HEK293 (cell line): Measurements from ENCODE around the gene DISP3.

Experiments used
- CTCF ChIA-PET: fragments of 350-600 bp; formaldehyde crosslinking; extraction: SDS; loops from one replicate; lab custom pipeline; 2021; ENCODE audit warnings: antibody characterized with exemption; lab: Yijun Ruan, JAX
- POLR2A ChIA-PET: fragments of 300-600 bp; formaldehyde crosslinking; extraction: SDS; loops from one replicate; lab custom pipeline; 2020; ENCODE audit warnings: antibody characterized with exemption, inconsistent platforms; lab: Yijun Ruan, JAX
- H3K27ac ChIP-seq: fragments of 200-500 bp; sonication (Bioruptor generic); 2 replicates; pipeline ENCODE4 v1.5.1; 2014; ENCODE audit warnings: low read depth, low read length, control low read depth, inconsistent platforms; ENCODE audit errors: extremely low read depth
- H3K36me3 ChIP-seq, 2 experiments: fragments of 200-500 bp in 1 of 2; sonication (Bioruptor generic) in 1 of 2; 1 replicate in 1 of 2; 2 replicates in 1 of 2; pipeline ENCODE4 v1.5.1; 2014 to 2017; ENCODE audit warnings: inconsistent platforms in 2 of 2, low read length in 2 of 2; ENCODE audit not compliant: control insufficient read depth in 2 of 2, insufficient read depth in 1 of 2
- H3K4me1 ChIP-seq: fragments of 200-500 bp; sonication (Bioruptor generic); 2 replicates; pipeline ENCODE4 v1.5.1; 2014; ENCODE audit warnings: mild to moderate bottlenecking, low read length, inconsistent platforms; ENCODE audit not compliant: control insufficient read depth, insufficient read depth
- H3K4me3 ChIP-seq: 2 replicates; pipeline ENCODE4 v1.5.1; 2011; ENCODE audit warnings: low read depth, mild to moderate bottlenecking, control low read depth, low read length, moderate library complexity
- H3K9me3 ChIP-seq: fragments of 200-500 bp; sonication (Bioruptor generic); 2 replicates; pipeline ENCODE4 v1.5.1; 2014; ENCODE audit warnings: low read depth, low read length, inconsistent platforms; ENCODE audit not compliant: control insufficient read depth, insufficient read depth
- HOXA7 ChIP-seq: sonication (generic); formaldehyde crosslinking; IDR thresholded peaks from 2 replicates; pipeline ENCODE4 v1.8.1; 2022; ENCODE audit warnings: missing genetic modification reagents, borderline replicate concordance
- KLF10 ChIP-seq: fragments of 450-650 bp; IDR thresholded peaks from 2 replicates; pipeline ENCODE4 v1.5.1; 2018; ENCODE audit warnings: missing biosample characterization, mild to moderate bottlenecking, missing genetic modification characterization
- TRIM28 ChIP-seq: IDR thresholded peaks from 2 replicates; pipeline ENCODE4 v1.6.1; 2011; ENCODE audit warnings: low read length, control low read depth, borderline replicate concordance
- YY1 ChIP-seq: fragments of 450-650 bp; formaldehyde crosslinking; IDR thresholded peaks from 2 replicates; pipeline ENCODE4 v1.5.1; 2018; ENCODE audit warnings: missing biosample characterization, missing genetic modification characterization
- ZNF155 ChIP-seq: fragments of 450-650 bp; formaldehyde crosslinking; IDR thresholded peaks from 2 replicates; pipeline ENCODE4 v1.5.1; 2016; ENCODE audit warnings: missing biosample characterization, missing genetic modification characterization
- ZNF16 ChIP-seq: fragments of 450-650 bp; formaldehyde crosslinking; IDR thresholded peaks from 2 replicates; pipeline ENCODE4 v1.5.1; 2016; ENCODE audit warnings: low read depth, missing biosample characterization, missing genetic modification characterization
- ZNF19 ChIP-seq: fragments of 450-650 bp; formaldehyde crosslinking; IDR thresholded peaks from 2 replicates; pipeline ENCODE4; 2016; ENCODE audit warnings: missing biosample characterization, missing genetic modification characterization, low read depth
- ZNF214 ChIP-seq: fragments of 450-650 bp; formaldehyde crosslinking; IDR thresholded peaks from 2 replicates; pipeline ENCODE4 v1.5.1; 2017; ENCODE audit warnings: missing biosample characterization, mild to moderate bottlenecking, missing genetic modification characterization, borderline replicate concordance
- ZNF221 ChIP-seq: fragments of 450-650 bp; formaldehyde crosslinking; IDR thresholded peaks from 2 replicates; pipeline ENCODE4 v1.5.1; 2017; ENCODE audit warnings: missing biosample characterization, missing genetic modification characterization, borderline replicate concordance
- ZNF248 ChIP-seq: fragments of 450-650 bp; formaldehyde crosslinking; IDR thresholded peaks from 2 replicates; pipeline ENCODE4 v1.5.1; 2017; ENCODE audit warnings: missing biosample characterization, missing genetic modification characterization
- ZNF335 ChIP-seq: fragments of 450-650 bp; formaldehyde crosslinking; conservative IDR thresholded peaks from 2 replicates; pipeline ENCODE4 v1.5.1; 2016; ENCODE audit warnings: missing biosample characterization, missing genetic modification characterization
- ZNF501 ChIP-seq: fragments of 450-650 bp; formaldehyde crosslinking; IDR thresholded peaks from 2 replicates; pipeline ENCODE4 v1.5.1; 2016; ENCODE audit warnings: missing biosample characterization, missing genetic modification characterization
- ZNF585B ChIP-seq: fragments of 450-650 bp; formaldehyde crosslinking; IDR thresholded peaks from 2 replicates; pipeline ENCODE4 v1.5.1; 2016; ENCODE audit warnings: missing biosample characterization, missing genetic modification characterization
- ZNF623 ChIP-seq: fragments of 450-650 bp; formaldehyde crosslinking; IDR thresholded peaks from 2 replicates; pipeline ENCODE4 v1.5.1; 2016; ENCODE audit warnings: missing biosample characterization, missing genetic modification characterization
- ZNF664 ChIP-seq: fragments of 450-650 bp; formaldehyde crosslinking; IDR thresholded peaks from 2 replicates; pipeline ENCODE4 v1.5.1; 2016; ENCODE audit warnings: missing biosample characterization, missing genetic modification characterization
- ZNF701 ChIP-seq: fragments of 450-650 bp; formaldehyde crosslinking; IDR thresholded peaks from 2 replicates; pipeline ENCODE4 v1.5.1; 2016; ENCODE audit warnings: missing biosample characterization, missing genetic modification characterization
- ZNF707 ChIP-seq: fragments of 450-650 bp; formaldehyde crosslinking; IDR thresholded peaks from 2 replicates; pipeline ENCODE4 v1.5.1; 2016; ENCODE audit warnings: missing biosample characterization, missing genetic modification characterization
- ZNF768 ChIP-seq: fragments of 450-650 bp; formaldehyde crosslinking; IDR thresholded peaks from 2 replicates; pipeline ENCODE4 v1.5.1; 2018; ENCODE audit warnings: missing biosample characterization, mild to moderate bottlenecking, missing genetic modification characterization
- ZNF843 ChIP-seq: fragments of 450-650 bp; formaldehyde crosslinking; IDR thresholded peaks from 2 replicates; pipeline ENCODE4 v1.5.1; 2016; ENCODE audit warnings: missing biosample characterization, missing genetic modification characterization
- TF ChIP-seq, protein P1 (sequence below): fragments of 450-650 bp; formaldehyde crosslinking; IDR thresholded peaks from 2 replicates; pipeline ENCODE4 v1.5.1; 2016; ENCODE audit warnings: missing biosample characterization, missing genetic modification characterization
- TF ChIP-seq, protein P2 (sequence below): fragments of 450-650 bp; formaldehyde crosslinking; IDR thresholded peaks from 2 replicates; pipeline ENCODE4 v1.5.1; 2016; ENCODE audit warnings: missing biosample characterization, missing genetic modification characterization
- TF ChIP-seq, protein P3 (sequence below): fragments of 450-650 bp; formaldehyde crosslinking; IDR thresholded peaks from 2 replicates; pipeline ENCODE4 v1.5.1; 2017; ENCODE audit warnings: missing biosample characterization, missing genetic modification characterization
- TF ChIP-seq, protein P4 (sequence below): sonication (generic); formaldehyde crosslinking; IDR thresholded peaks from 2 replicates; pipeline ENCODE4 v1.8.1; 2022; ENCODE audit warnings: mild to moderate bottlenecking, moderate library complexity, missing genetic modification reagents
- TF ChIP-seq, protein P5 (sequence below): fragments of 450-650 bp; formaldehyde crosslinking; IDR thresholded peaks from 2 replicates; pipeline ENCODE4 v1.5.1; 2017; ENCODE audit warnings: missing biosample characterization, missing genetic modification characterization

The DISP3 gene

DNA sequence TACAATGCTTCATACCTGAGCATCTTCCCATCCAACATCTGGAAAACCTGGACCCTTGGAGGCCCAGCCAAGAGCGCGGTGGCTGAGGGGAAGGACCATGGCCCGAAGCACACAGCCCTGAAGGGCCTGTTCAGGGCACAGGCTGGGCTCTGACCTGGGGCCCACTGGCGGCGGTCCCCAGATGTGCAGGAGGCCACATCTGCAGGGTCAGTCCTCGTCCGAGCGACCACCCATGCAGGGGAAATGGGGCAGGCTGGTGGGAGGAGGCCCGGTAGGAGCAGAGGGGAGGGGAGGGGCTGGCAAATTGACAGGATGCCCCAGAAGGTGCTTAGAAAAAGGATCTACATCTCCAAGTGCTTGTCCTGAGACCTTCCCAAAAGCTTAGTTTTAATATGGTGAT lies 59.9 kb downstream of the DISP3 start:
- CTCF ChIA-PET = no interaction called here
- no peak for TF ChIP-seq ZNF248 (tag by site-specific recombination)
- no peak for TF ChIP-seq ZNF214 (tag by site-specific recombination)
- TF ChIP-seq ZNF701 (tag by site-specific recombination) = no peak
- no peak for TF ChIP-seq TRIM28
- TF ChIP-seq, protein P1, sequence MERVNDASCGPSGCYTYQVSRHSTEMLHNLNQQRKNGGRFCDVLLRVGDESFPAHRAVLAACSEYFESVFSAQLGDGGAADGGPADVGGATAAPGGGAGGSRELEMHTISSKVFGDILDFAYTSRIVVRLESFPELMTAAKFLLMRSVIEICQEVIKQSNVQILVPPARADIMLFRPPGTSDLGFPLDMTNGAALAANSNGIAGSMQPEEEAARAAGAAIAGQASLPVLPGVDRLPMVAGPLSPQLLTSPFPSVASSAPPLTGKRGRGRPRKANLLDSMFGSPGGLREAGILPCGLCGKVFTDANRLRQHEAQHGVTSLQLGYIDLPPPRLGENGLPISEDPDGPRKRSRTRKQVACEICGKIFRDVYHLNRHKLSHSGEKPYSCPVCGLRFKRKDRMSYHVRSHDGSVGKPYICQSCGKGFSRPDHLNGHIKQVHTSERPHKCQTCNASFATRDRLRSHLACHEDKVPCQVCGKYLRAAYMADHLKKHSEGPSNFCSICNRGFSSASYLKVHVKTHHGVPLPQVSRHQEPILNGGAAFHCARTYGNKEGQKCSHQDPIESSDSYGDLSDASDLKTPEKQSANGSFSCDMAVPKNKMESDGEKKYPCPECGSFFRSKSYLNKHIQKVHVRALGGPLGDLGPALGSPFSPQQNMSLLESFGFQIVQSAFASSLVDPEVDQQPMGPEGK (tag by site-specific recombination) = no peak
- TF ChIP-seq, protein P2, sequence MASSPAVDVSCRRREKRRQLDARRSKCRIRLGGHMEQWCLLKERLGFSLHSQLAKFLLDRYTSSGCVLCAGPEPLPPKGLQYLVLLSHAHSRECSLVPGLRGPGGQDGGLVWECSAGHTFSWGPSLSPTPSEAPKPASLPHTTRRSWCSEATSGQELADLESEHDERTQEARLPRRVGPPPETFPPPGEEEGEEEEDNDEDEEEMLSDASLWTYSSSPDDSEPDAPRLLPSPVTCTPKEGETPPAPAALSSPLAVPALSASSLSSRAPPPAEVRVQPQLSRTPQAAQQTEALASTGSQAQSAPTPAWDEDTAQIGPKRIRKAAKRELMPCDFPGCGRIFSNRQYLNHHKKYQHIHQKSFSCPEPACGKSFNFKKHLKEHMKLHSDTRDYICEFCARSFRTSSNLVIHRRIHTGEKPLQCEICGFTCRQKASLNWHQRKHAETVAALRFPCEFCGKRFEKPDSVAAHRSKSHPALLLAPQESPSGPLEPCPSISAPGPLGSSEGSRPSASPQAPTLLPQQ = no peak
- TF ChIP-seq HOXA7 (CRISPR knock-in tag) = no peak
- no peak for TF ChIP-seq ZNF707
- TF ChIP-seq ZNF664 = no peak
- TF ChIP-seq ZNF155 (tag by site-specific recombination) = no peak
- no peak for TF ChIP-seq ZNF585B
- no peak for TF ChIP-seq ZNF843
- TF ChIP-seq ZNF768 (tag by site-specific recombination) = no peak
- no peak for TF ChIP-seq ZNF16 (tag by site-specific recombination)
- POLR2A ChIA-PET = no interaction called here

DNA sequence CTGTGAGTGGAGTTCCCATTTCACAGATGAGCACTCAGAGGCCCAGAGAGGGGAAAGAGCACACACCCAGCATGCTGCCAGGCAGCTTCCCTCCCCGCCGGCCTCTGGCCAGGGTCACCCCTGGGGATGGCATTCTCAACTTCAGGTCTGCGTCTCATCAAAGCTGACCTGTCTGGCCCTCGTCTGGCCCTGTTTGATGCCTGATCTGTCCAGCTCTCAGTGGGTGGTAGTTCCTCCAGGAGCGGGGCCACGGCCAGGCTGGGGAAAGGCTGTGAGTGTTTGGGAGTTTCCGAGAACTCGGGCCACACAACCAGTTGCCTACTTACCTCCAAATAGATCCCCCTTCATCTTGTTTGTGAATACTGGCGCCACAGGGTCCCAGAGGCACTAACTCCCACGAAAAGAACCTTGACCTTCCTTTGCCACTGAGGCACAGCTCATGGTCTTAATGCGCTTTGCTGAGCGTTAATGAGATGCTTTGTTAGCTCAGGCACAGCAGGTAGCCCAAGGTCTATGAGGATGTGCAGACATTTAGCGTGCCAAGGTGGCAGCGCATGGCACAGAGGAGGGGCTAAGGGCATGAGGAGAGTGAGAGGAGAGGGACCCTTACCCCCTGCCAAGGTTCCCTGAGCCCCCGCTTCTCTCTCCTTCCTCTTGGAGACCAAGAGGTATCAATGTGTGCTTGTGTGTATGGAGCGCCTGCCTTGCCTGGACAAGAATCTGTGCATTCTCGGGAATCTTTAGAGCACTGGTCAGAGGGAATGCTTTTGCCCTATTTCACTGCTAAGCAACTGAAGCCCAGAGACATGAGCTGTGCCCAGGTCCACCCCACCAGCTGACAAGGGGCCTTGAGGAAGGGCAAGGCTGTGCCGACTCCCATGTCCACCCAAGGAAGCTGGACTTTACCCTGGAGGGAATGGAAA lies 61.2 kb downstream of the DISP3 start:
- Histone ChIP-seq H3K27ac (no peak overlapping the region), H3K4me3 (no peak overlapping the region), H3K4me1 (no peaks in the 10 kb centered on the region), H3K36me3 (no peaks in the 10 kb centered on the region), H3K9me3 (no peaks in the 10 kb centered on the region)
- ChIA-PET CTCF (no interaction called here), POLR2A (no interaction called here)
- TF ChIP-seq ZNF501 (no peak), ZNF221 (tag by site-specific recombination) (no peak)
- TF ChIP-seq, protein P3, sequence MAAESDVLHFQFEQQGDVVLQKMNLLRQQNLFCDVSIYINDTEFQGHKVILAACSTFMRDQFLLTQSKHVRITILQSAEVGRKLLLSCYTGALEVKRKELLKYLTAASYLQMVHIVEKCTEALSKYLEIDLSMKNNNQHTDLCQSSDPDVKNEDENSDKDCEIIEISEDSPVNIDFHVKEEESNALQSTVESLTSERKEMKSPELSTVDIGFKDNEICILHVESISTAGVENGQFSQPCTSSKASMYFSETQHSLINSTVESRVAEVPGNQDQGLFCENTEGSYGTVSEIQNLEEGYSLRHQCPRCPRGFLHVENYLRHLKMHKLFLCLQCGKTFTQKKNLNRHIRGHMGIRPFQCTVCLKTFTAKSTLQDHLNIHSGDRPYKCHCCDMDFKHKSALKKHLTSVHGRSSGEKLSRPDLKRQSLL (tag by site-specific recombination) = no peak

More for the DNA sequence above, 59.9 kb downstream of the DISP3 start:
- H3K36me3 ChIP-seq = no peaks in the 10 kb centered on the region
- no peaks in the 10 kb centered on the region for H3K9me3 ChIP-seq
- no peak overlapping the region for H3K27ac ChIP-seq
- no peaks in the 10 kb centered on the region for H3K4me1 ChIP-seq
- H3K4me3 ChIP-seq = no peak overlapping the region

DNA sequence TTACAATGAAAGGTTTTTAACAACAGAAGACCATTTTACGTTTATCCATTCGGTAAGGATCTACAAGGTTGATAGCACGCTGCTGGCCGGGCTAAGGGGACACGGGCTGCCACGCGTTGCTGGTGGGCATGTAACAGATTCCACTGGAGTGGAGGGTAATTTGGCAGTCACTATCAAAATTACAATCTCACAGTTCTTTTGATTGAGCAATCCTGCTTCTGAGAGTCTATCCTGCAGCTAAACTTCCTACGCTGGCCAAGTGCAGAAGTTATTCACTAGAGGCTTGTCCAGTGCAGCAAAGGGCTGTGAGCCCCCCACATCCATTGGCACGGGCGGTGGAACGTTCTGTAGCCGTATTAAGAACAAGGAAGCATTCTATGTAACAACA lies 61.8 kb downstream of the DISP3 start:
- no peaks in the 10 kb centered on the region for H3K9me3 ChIP-seq
- H3K4me1 ChIP-seq = no peaks in the 10 kb centered on the region
- no peak overlapping the region for H3K4me3 ChIP-seq
- H3K36me3 ChIP-seq = no peaks in the 10 kb centered on the region
- ChIA-PET CTCF (no interaction called here), POLR2A (no interaction called here)
- no peak overlapping the region for H3K27ac ChIP-seq
- TF ChIP-seq ZNF19 (tag by site-specific recombination) (no peak), ZNF335 (tag by site-specific recombination) (no peak), KLF10 (tag by site-specific recombination) (no peak), ZNF155 (tag by site-specific recombination) (no peak), YY1 (tag by site-specific recombination) (no peak), ZNF623 (no peak)
- TF ChIP-seq, protein P4, sequence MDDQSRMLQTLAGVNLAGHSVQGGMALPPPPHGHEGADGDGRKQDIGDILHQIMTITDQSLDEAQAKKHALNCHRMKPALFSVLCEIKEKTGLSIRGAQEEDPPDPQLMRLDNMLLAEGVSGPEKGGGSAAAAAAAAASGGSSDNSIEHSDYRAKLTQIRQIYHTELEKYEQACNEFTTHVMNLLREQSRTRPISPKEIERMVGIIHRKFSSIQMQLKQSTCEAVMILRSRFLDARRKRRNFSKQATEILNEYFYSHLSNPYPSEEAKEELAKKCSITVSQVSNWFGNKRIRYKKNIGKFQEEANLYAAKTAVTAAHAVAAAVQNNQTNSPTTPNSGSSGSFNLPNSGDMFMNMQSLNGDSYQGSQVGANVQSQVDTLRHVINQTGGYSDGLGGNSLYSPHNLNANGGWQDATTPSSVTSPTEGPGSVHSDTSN = no peak
- TF ChIP-seq, protein P5, sequence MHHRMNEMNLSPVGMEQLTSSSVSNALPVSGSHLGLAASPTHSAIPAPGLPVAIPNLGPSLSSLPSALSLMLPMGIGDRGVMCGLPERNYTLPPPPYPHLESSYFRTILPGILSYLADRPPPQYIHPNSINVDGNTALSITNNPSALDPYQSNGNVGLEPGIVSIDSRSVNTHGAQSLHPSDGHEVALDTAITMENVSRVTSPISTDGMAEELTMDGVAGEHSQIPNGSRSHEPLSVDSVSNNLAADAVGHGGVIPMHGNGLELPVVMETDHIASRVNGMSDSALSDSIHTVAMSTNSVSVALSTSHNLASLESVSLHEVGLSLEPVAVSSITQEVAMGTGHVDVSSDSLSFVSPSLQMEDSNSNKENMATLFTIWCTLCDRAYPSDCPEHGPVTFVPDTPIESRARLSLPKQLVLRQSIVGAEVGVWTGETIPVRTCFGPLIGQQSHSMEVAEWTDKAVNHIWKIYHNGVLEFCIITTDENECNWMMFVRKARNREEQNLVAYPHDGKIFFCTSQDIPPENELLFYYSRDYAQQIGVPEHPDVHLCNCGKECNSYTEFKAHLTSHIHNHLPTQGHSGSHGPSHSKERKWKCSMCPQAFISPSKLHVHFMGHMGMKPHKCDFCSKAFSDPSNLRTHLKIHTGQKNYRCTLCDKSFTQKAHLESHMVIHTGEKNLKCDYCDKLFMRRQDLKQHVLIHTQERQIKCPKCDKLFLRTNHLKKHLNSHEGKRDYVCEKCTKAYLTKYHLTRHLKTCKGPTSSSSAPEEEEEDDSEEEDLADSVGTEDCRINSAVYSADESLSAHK (tag by site-specific recombination) = no peak
